Psoas muscle (tissue), 8 donors: ENCODE results near the gene PACRG. TPM values are rescaled to one million over a fixed set of nuclear protein-coding genes. Genes with fewer than 3 reads are reported as not detected.

Experiments used
- ATAC-seq, 4 donors: fragments of 200-7000 bp; cut with Tn5 transposase; one replicate each; pipeline ENCODE4 v1.9.1; 2020; ENCODE audit warnings: moderate library complexity in 3 of 4, mild to moderate bottlenecking in 2 of 4
- DNase-seq, 2 donors: peaks; one replicate each; pipeline ENCODE4 v3.0.0-alpha.2; 2020
- H3K27ac ChIP-seq: fragments of 200-600 bp; one replicate; pipeline ENCODE4 v1.8.0; 2022
- H3K27me3 ChIP-seq, 3 donors: fragments of 200-600 bp in 1 of 3; one replicate each; pipeline versions ENCODE4 v1.6.1 to v1.8.0; 2013 to 2022; ENCODE audit warnings: low read length in 2 of 3, mild to moderate bottlenecking in 2 of 3, moderate library complexity in 1 of 3; ENCODE audit not compliant: insufficient read depth in 3 of 3
- H3K36me3 ChIP-seq, 2 donors: fragments of 200-600 bp in 1 of 2; one replicate each; pipeline versions ENCODE4 v1.6.1 to v1.8.0; 2013 to 2022; ENCODE audit warnings: low read depth in 1 of 2, mild to moderate bottlenecking in 1 of 2, moderate library complexity in 1 of 2; ENCODE audit not compliant: insufficient read depth in 1 of 2
- H3K4me1 ChIP-seq: fragments of 200-600 bp; one replicate; pipeline ENCODE4 v1.8.0; 2022
- H3K4me3 ChIP-seq: fragments of 200-600 bp; one replicate; pipeline ENCODE4 v1.8.0; 2022; ENCODE audit warnings: mild to moderate bottlenecking
- H3K9me3 ChIP-seq: fragments of 200-600 bp; one replicate; pipeline ENCODE4 v1.8.0; 2022
- CTCF ChIP-seq: fragments of 200-600 bp; IDR thresholded peaks from one replicate; pipeline ENCODE4 v1.8.0; 2022; ENCODE audit warnings: antibody characterized with exemption
- WGBS, 3 donors: extraction: QIAGEN DNeasy Blood & Tissue Kit; methylation state at CpG; one replicate each; pipeline versions ENCODE4 v1.1.6 to v1.1.7; 2013; 5-methylcytosine and 5-hydroxymethylcytosine counted together
- intact Hi-C, 2 donors: fragments of 100-400 bp; cut with DNase I; formaldehyde crosslinking; loops; one replicate each; pipeline versions ENCODE4 v1.11.0 to v1.14.2; 2022
- polyA plus RNA-seq, 3 donors: library from polyadenylated mRNA; stranded (reverse); fragments of 200-250 nt; gene quantifications; one replicate each; pipeline ENCODE4 v1.2.3, GENCODE V29; 2013
- total RNA-seq, 4 donors: library from RNA; stranded (reverse); fragmentation: NEBNext Ultra II Directional in 2 of 4; extraction: Animal tissue kit (Norgen Biotek cat#: 25700) in 2 of 4; gene quantifications; one replicate each; pipeline versions ENCODE4 v1.2.1 to v1.2.4, GENCODE V29; 2021 to 2023
- donor health status: healthy with polysubstance abuse.
- donor health status: DM: no; HTN: no; CAD: no; lungs with moderate emphysema.
- donor health status: Bipolar disorder and iron deficiency.
- donor health status: healthy.
- donor health status: DM: yes; HTN: yes; CAD: no.
- donor health status: DM: no; HTN: no; CAD: no.
- donor health status: DM: no; HTN: no; CAD: no.
- donor health status: DM: yes; HTN: yes; CAD: no.

The PACRG gene
- total and polyA plus RNA-seq, 7 donors: 0.17 to 3.1 (median 1.8) TPM

- no peak for TF ChIP-seq CTCF
- no peak overlapping the region for H3K4me3 ChIP-seq
- 65 to 69% (median 68%) methylated on average over 1 of the region's 1 CpG for WGBS, 3 donors
- no peak for DNase-seq
- intact Hi-C loops: no loop called here
- no peaks in the 10 kb centered on the region for H3K27me3 ChIP-seq
- H3K36me3 ChIP-seq: no peaks in the 10 kb centered on the region
- H3K27ac ChIP-seq: no peak overlapping the region
- no peaks in the 10 kb centered on the region for H3K9me3 ChIP-seq
- no peaks in the 10 kb centered on the region for H3K4me1 ChIP-seq
- ATAC-seq: no peak
These were observed 136.0 kb downstream of the PACRG start for GRCh38 chr6:162863821-162864220.

- TF ChIP-seq CTCF: no peak
- H3K27ac ChIP-seq: no peak overlapping the region
- ATAC-seq: no peak
- intact Hi-C loops: no loop called here
- no peaks in the 10 kb centered on the region for H3K27me3 ChIP-seq
- H3K4me1 ChIP-seq: no peaks in the 10 kb centered on the region
- no peaks in the 10 kb centered on the region for H3K36me3 ChIP-seq
- DNase-seq: no peak
- 37 to 54% (median 40%) methylated on average over 5 of the region's 5 CpGs for WGBS, 3 donors
- no peak overlapping the region for H3K4me3 ChIP-seq
- H3K9me3 ChIP-seq: no peaks in the 10 kb centered on the region
These were observed 137.1 kb downstream of the PACRG start for GRCh38 chr6:162864911-162865310.

GRCh38 chr6:162866656-162867055 is 138.9 kb downstream of the PACRG start:
- Histone ChIP-seq H3K9me3 (no peaks in the 10 kb centered on the region), H3K4me3 (no peak overlapping the region), H3K36me3 (no peaks in the 10 kb centered on the region), H3K4me1 (no peaks in the 10 kb centered on the region), H3K27me3 (no peaks in the 10 kb centered on the region), H3K27ac (no peak overlapping the region)
- intact Hi-C loops: no loop called here
- DNase-seq: no peak
- TF ChIP-seq CTCF: no peak
- 55 to 69% (median 59%) methylated on average over 1 of the region's 1 CpG for WGBS, 3 donors
- ATAC-seq: no peak

- no peaks in the 10 kb centered on the region for H3K9me3 ChIP-seq
- H3K27ac ChIP-seq: no peak overlapping the region
- TF ChIP-seq CTCF: no peak
- 94 to 97% (median 95%) methylated on average over 18 of the region's 18 CpGs for WGBS, 3 donors
- no peak for ATAC-seq
- no peaks in the 10 kb centered on the region for H3K27me3 ChIP-seq
- H3K36me3 ChIP-seq: no peaks in the 10 kb centered on the region
- intact Hi-C loops: no loop called here
- H3K4me3 ChIP-seq: no peak overlapping the region
- no peaks in the 10 kb centered on the region for H3K4me1 ChIP-seq
- no peak for DNase-seq
These were observed 140.6 kb downstream of the PACRG start for GRCh38 chr6:162868397-162868796.

GRCh38 chr6:162871966-162872365 is 144.2 kb downstream of the PACRG start:
- ATAC-seq: no peak
- no peak overlapping the region for H3K27ac ChIP-seq
- intact Hi-C loops: no loop called here
- H3K27me3 ChIP-seq: no peaks in the 10 kb centered on the region
- no peaks in the 10 kb centered on the region for H3K36me3 ChIP-seq
- DNase-seq: no peak
- WGBS, 3 donors: 95 to 100% (median 99%) methylated on average over 1 of the region's 1 CpG
- no peaks in the 10 kb centered on the region for H3K9me3 ChIP-seq
- no peak overlapping the region for H3K4me3 ChIP-seq
- H3K4me1 ChIP-seq: no peaks in the 10 kb centered on the region
- TF ChIP-seq CTCF: no peak
